Body of pancreas (tissue), 4 donors: ENCODE measurements around the gene COL27A1.

Experiments
- CTCF ChIP-seq, 7 experiments: fragments of 450-650 bp in 4 of 7; fragments of 200-600 bp in 3 of 7; sonication (generic) in 3 of 7; IDR thresholded peaks; one replicate each; pipeline ENCODE4 v1.5.1; 2016 to 2019; ENCODE audit warnings: antibody characterized with exemption in 7 of 7
- POLR2A ChIP-seq, 3 donors: fragments of 450-650 bp; IDR thresholded peaks; one replicate each; pipeline ENCODE4 v1.6.1; 2016; ENCODE audit warnings: antibody characterized with exemption in 3 of 3, mild to moderate bottlenecking in 2 of 3

GRCh38 chr9:114198249-114199040 lies 43.1 kb downstream of the COL27A1 start:
- TF ChIP-seq CTCF (IDR thresholded peaks at IDR 0.05) (no peak), POLR2A (IDR thresholded peaks at IDR 0.05) (no peak)
